ENCODE measurements around the gene PKNOX2. TPM values are rescaled to one million over a fixed set of nuclear protein-coding genes. Genes with fewer than 3 reads are reported as not detected.

Gene PKNOX2
- total and polyA plus RNA-seq, 10 donors = 0.80 to 8.9 (median 3.5) TPM

- Histone ChIP-seq H3K27ac (no peak overlapping the region), H3K9me3 (no peaks in the 10 kb centered on the region), H3K27me3 (replicated peaks in 1 of 7) (no peaks in the 10 kb centered on the region), H3K4me1 (peaks cover 0 to 12% (median 6%) of the 10 kb centered on the region in 6 donors), H3K36me3 (no peaks in the 10 kb centered on the region), H3K4me3 (no peak overlapping the region)
- DNase-seq = no peak
- TF ChIP-seq CTCF (IDR thresholded peaks at IDR 0.05 in 8 of 11, conservative IDR thresholded peaks at IDR 0.05 in 3 of 11) (no peak), POLR2A (IDR thresholded peaks at IDR 0.05) (no peak), POLR2AphosphoS5 (IDR thresholded peaks at IDR 0.05) (no peak)
- intact Hi-C loops (cut with DNase I; ENCODE audit: low total_unique reads) = no loop called here
- 67 to 82% (median 74%) methylated on average over 6 of the region's 6 CpGs for WGBS, 5 donors
These were observed 295.7 kb downstream of the PKNOX2 start for GRCh38 chr11:125460275-125460674.

- H3K27me3 ChIP-seq (replicated peaks in 1 of 7) = no peaks in the 10 kb centered on the region
- H3K36me3 ChIP-seq = no peaks in the 10 kb centered on the region
- DNase-seq = no peak
- intact Hi-C loops (cut with DNase I; ENCODE audit: low total_unique reads) = no loop called here
- TF ChIP-seq CTCF (IDR thresholded peaks at IDR 0.05 in 8 of 11, conservative IDR thresholded peaks at IDR 0.05 in 3 of 11) (no peak), POLR2A (IDR thresholded peaks at IDR 0.05) (no peak), POLR2AphosphoS5 (IDR thresholded peaks at IDR 0.05) (no peak)
- H3K27ac ChIP-seq = no peak overlapping the region
- 82 to 90% (median 87%) methylated on average over 5 of the region's 5 CpGs for WGBS, 5 donors
- H3K9me3 ChIP-seq = no peaks in the 10 kb centered on the region
- no peaks in the 10 kb centered on the region for H3K4me1 ChIP-seq
- no peak overlapping the region for H3K4me3 ChIP-seq
These were observed 299.2 kb downstream of the PKNOX2 start for GRCh38 chr11:125463590-125464269.

- intact Hi-C loops (cut with DNase I; ENCODE audit: low total_unique reads) = no loop called here
- Histone ChIP-seq H3K36me3 (no peaks in the 10 kb centered on the region), H3K27me3 (replicated peaks in 1 of 7) (no peaks in the 10 kb centered on the region), H3K4me1 (no peaks in the 10 kb centered on the region), H3K27ac (no peak overlapping the region), H3K9me3 (no peaks in the 10 kb centered on the region), H3K4me3 (no peak overlapping the region)
- DNase-seq = no peak
- WGBS, 5 donors = 78 to 85% (median 80%) methylated on average over 4 of the region's 4 CpGs
- TF ChIP-seq POLR2A (IDR thresholded peaks at IDR 0.05) (no peak), CTCF (IDR thresholded peaks at IDR 0.05 in 8 of 11, conservative IDR thresholded peaks at IDR 0.05 in 3 of 11) (no peak), POLR2AphosphoS5 (IDR thresholded peaks at IDR 0.05) (no peak)
These were observed 299.7 kb downstream of the PKNOX2 start for GRCh38 chr11:125464270-125464662.

- no peak for DNase-seq
- no peak for TF ChIP-seq CTCF (IDR thresholded peaks at IDR 0.05 in 8 of 11, conservative IDR thresholded peaks at IDR 0.05 in 3 of 11)
- no peak for TF ChIP-seq POLR2AphosphoS5 (IDR thresholded peaks at IDR 0.05)
- TF ChIP-seq POLR2A (IDR thresholded peaks at IDR 0.05) = no peak
- Histone ChIP-seq H3K9me3 (no peaks in the 10 kb centered on the region), H3K4me1 (no peaks in the 10 kb centered on the region), H3K27me3 (replicated peaks in 1 of 7) (no peaks in the 10 kb centered on the region), H3K4me3 (no peak overlapping the region), H3K36me3 (no peaks in the 10 kb centered on the region), H3K27ac (no peak overlapping the region)
- intact Hi-C loops (cut with DNase I; ENCODE audit: low total_unique reads) = no loop called here
- WGBS, 5 donors = 82 to 89% (median 87%) methylated on average over 8 of the region's 8 CpGs
These were observed 300.1 kb downstream of the PKNOX2 start for GRCh38 chr11:125464666-125465065.
